OCI-LY7 (cell line): Measurements from ENCODE around the gene SMYD4.

ENCODE experiments used
- CTCF ChIP-seq: fragments of 200-600 bp; sonication (generic); conservative IDR thresholded peaks from 2 replicates; pipeline ENCODE4 v1.5.1; 2014; ENCODE audit warnings: mild to moderate bottlenecking, antibody characterized with exemption, low read length, moderate library complexity, mixed read lengths
- EZH2phosphoT487 ChIP-seq: fragments of 200-600 bp; sonication (generic); IDR thresholded peaks from 2 replicates; pipeline ENCODE4 v1.6.1; 2018; ENCODE audit warnings: low read depth, borderline replicate concordance, mild to moderate bottlenecking, mixed run types, antibody characterized with exemption, low read length, moderate library complexity, mixed read lengths

GRCh38 chr17:1736348-1737281 lies 93.1 kb downstream of the SMYD4 start:
- TF ChIP-seq CTCF: no peak
- no peak for TF ChIP-seq EZH2phosphoT487
